Duodenal mucosa (tissue), 2 donors: ENCODE measurements around the gene GATA6.

Source experiments
- H3K27ac ChIP-seq: one replicate; pipeline ENCODE4 v1.7.0; 2013; ENCODE audit warnings: low read depth, low read length
- H3K27me3 ChIP-seq, 2 donors: one replicate each; pipeline ENCODE4 v1.7.0; 2013; ENCODE audit warnings: low read length in 2 of 2, control low read depth in 1 of 2; ENCODE audit not compliant: insufficient read depth in 2 of 2, control insufficient read depth in 1 of 2
- H3K36me3 ChIP-seq, 2 donors: one replicate each; pipeline ENCODE4 v1.7.0; 2013; ENCODE audit warnings: low read length in 2 of 2, control low read depth in 1 of 2; ENCODE audit not compliant: insufficient read depth in 2 of 2, control insufficient read depth in 1 of 2
- H3K4me1 ChIP-seq, 2 donors: one replicate each; pipeline ENCODE4 v1.7.0; 2013; ENCODE audit warnings: low read length in 2 of 2, control low read depth in 1 of 2; ENCODE audit not compliant: insufficient read depth in 2 of 2, control insufficient read depth in 1 of 2
- H3K4me3 ChIP-seq, 2 donors: one replicate each; pipeline ENCODE4 v1.7.0; 2013; ENCODE audit warnings: low read length in 2 of 2, low read depth in 1 of 2
- H3K9ac ChIP-seq, 2 donors: one replicate each; pipeline ENCODE4 v1.7.0; 2013; ENCODE audit warnings: low read length in 2 of 2, low read depth in 1 of 2
- H3K9me3 ChIP-seq, 2 donors: one replicate each; pipeline ENCODE4 v1.7.0; 2013; ENCODE audit warnings: low read length in 2 of 2, control low read depth in 1 of 2; ENCODE audit not compliant: control insufficient read depth in 1 of 2

GATA6 gene

DNA sequence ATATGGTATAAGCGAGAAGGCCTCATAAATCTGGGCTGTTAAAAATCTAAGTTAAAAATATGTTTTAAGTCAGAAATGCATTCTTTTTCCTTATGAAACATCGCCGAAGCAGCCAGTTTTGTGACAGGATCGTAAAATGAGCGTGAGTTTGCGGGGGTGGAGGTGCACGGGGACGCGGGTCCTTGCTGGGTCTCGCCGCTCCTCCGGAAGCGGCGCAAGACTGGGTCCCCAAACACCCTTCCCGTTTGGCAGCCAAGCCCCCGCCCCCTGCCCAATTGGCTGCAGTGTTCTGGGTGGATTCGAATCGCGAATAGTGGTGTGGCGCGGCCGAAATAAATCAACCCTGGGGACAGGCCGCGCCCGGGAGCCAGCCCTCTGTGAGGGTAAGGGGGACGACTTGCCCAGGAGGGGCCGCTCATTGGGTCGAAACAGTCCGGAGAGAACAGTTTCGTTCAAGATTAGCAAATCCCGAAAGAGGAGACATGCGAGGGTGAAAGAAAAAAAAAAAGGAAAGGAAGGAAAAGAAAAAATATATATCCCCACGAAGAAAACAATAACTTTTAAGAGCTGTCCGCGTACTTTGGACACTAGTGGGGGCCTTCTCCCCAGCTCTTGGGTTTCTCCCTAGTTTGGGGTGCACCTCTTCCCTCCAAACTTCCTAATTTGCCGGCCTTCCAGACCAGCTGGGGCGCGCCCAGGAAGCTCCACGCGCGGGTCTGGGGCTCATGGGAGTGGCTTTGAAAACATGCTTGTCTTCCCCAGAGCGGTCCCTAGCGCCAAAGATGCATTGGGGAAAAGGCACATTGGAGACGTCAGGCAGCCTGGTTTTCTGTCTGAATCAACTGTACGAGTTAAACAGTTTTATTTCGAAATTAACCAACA lies 3.1 kb upstream of the GATA6 start:
- Histone ChIP-seq H3K4me1 (peaks cover 8 to 11% of the 10 kb centered on the region in 2 donors), H3K36me3 (peaks cover 0 to under 1% of the 10 kb centered on the region in 2 donors), H3K4me3 (peak overlapping the region; percentile 85 to 89), H3K27ac (peak overlapping the region; percentile 20), H3K27me3 (peaks cover 18 to 27% of the 10 kb centered on the region in 2 donors), H3K9ac (peak overlapping the region; percentile 80 to 90), H3K9me3 (no peaks in the 10 kb centered on the region)

DNA sequence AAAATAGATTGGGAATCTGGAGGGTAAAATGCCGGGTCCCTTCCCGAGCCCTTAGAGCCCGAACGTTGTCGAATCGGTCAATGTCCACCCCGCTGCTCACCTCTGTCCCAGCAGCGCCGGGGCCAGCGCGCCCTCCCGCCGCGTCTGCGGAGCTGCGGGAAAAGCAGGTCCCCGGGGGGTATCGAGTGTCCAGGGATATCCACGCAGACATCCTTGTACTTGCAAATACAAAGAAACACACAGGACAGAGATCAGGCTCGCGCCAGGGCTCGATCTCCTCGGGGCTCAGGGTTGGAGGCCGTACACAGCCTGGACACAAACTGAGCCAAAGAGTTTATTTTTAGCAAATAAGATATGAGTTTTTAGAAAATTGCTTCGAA lies 2.3 kb upstream of the GATA6 start:
- peaks cover 0 to 4% of the 10 kb centered on the region in 2 donors for H3K36me3 ChIP-seq
- peaks cover 18 to 27% of the 10 kb centered on the region in 2 donors for H3K27me3 ChIP-seq
- no peaks in the 10 kb centered on the region for H3K9me3 ChIP-seq
- H3K9ac ChIP-seq: peak overlapping the region; percentile 80 to 90
- peaks cover 8 to 11% of the 10 kb centered on the region in 2 donors for H3K4me1 ChIP-seq
- peak overlapping the region; percentile 85 to 89 for H3K4me3 ChIP-seq
- peak overlapping the region; percentile 74 for H3K27ac ChIP-seq

DNA sequence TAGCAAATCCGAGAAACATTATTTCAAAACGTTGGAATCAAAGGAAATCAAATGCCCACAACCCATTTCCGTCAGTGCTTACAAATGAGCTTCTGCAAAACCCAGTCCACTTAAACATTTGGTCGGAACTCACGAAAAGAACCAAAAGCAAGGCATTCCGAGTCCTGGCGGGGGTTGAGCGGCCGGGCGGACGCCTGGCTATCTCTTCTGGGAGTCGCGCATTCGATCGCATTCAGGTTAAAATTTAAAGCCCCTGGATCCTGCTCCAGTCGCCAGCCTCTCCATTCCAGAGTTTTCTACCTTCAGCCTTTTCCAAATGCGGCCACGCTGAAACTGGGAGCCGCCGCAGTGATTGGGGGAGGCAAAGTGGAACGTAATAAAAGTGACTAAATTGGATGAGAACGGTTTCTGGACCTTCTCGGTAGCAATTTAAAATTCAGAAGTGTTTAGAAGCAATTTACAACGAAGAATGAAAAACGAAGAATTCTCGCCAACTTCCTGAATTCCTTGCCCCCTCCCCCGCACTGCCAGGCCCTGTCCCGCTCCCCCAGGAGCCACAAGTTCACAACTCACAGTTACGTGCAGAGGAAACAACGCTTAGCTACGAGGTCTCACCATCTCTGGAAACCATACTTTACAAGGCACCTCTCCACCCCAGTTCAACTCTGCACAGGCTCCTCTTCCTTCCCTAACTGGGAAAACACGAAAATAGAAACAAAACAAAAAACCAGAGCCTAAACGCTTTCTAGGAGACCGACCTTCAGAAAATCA lies 1.7 kb upstream of the GATA6 start:
- Histone ChIP-seq H3K36me3 (peaks cover 4 to 9% of the 10 kb centered on the region in 2 donors), H3K4me3 (peak overlapping the region; percentile 85 to 89), H3K27ac (peak overlapping the region; percentile 74), H3K9me3 (no peaks in the 10 kb centered on the region), H3K27me3 (peaks cover 17 to 27% of the 10 kb centered on the region in 2 donors), H3K9ac (peak overlapping the region; percentile 80 to 90), H3K4me1 (peaks cover 8 to 11% of the 10 kb centered on the region in 2 donors)

DNA sequence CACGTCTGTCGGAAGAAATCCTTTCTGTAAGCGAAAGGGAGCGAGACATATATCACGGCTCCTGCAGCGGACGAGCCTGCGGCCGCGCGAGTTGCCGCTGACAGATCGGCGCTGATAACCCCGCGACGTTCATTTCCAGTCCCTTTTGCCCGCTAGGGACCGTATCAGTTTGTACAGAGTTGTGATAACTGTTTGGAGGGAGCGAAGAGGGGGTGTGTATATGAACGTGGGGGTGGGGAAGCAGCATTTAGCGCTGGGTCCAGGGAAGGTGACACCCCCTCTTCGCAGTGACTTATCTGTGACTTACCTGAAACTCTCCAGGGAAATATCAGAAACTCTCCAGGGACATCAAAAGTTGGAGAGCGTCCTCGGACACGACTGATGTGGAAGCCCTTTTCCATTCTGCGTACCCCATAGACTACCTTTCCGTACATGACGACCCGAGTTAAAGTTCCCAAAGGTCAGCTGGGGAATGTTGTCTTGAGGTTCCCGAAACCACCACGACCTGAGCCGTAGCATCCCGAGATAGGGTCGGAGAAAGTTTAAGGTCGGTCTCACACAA lies 948 bp upstream of the GATA6 start:
- H3K36me3 ChIP-seq: peaks cover 8 to 9% of the 10 kb centered on the region in 2 donors
- peak overlapping the region; percentile 74 to 90 for H3K9ac ChIP-seq
- H3K4me1 ChIP-seq: peaks cover 8 to 11% of the 10 kb centered on the region in 2 donors
- H3K27me3 ChIP-seq: peaks cover 17 to 24% of the 10 kb centered on the region in 2 donors
- H3K4me3 ChIP-seq: peak overlapping the region; percentile 85 to 89
- peak overlapping the region; percentile 74 for H3K27ac ChIP-seq
- H3K9me3 ChIP-seq: no peaks in the 10 kb centered on the region

DNA sequence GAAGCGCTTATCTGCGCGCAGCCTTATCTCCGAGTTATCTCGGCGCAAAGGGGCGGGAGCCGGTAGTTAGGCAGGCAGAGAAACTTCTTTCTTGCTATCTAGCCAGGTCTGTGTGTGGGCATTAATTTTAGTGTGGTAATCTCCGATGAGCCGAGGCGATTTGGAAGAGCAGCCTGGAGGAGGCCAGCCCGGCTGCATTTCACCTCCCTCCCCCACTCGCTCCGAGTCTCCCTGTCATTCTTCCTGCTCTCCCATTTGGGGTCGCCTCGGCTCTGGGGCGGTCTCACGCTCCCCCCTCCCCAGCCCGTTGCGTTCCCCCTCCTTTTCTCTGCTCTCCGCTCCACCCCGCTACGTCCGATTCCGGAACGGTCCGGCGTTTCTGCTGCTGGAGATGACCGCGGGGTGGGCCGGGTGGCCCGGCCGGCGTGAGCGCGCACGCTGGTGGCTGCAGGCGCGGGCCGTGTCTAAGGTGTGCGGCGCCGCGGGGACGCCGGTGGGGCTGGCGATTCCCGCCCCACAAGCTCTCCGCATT lies 566 bp downstream of the GATA6 start:
- H3K4me3 ChIP-seq: peak overlapping the region; percentile 85 to 89
- peaks cover 18 to 19% of the 10 kb centered on the region in 2 donors for H3K27me3 ChIP-seq
- H3K9me3 ChIP-seq: no peaks in the 10 kb centered on the region
- H3K36me3 ChIP-seq: peaks cover 8 to 9% of the 10 kb centered on the region in 2 donors
- H3K9ac ChIP-seq: peak overlapping the region; percentile 90 to 91
- no peaks in the 10 kb centered on the region for H3K4me1 ChIP-seq
- peak overlapping the region; percentile 90 for H3K27ac ChIP-seq

DNA sequence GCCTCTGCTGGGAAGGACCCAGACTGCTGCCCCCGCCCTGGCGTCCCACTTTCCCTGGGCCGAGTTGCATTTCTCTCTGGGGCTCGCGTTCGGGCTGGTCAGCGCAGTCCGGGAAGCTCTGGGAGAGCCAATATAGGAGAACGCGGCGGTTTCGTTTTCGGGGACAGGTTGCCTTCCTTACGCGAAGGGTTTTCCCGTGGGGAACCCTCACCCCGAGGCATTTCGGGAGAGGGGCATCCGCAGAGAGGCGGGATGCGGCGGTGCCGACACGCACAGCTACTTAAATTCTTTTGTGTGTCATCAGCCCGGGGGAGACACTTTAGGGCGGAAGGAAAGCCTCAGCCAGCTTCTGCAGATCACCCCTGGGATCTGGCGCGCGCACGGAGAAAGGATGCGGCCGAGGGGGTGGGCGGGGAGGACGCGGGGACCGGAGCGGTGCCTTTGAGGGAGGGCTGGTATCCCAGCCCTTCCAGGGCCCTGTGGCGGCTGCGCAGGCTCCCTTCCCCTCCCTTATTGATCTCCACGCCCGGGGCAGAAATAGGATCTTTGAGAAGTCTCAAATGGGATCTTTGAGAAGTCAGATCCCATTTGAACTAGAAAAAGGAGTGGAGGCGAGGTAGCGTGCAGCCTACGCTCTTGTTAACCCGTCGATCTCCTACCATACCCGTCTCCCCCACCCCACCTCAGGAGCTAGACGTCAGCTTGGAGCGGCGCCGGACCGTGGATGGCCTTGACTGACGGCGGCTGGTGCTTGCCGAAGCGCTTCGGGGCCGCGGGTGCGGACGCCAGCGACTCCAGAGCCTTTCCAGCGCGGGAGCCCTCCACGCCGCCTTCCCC lies 1.2 kb downstream of the GATA6 start:
- Histone ChIP-seq H3K27ac (peak overlapping the region; percentile 90), H3K27me3 (peaks cover 18 to 19% of the 10 kb centered on the region in 2 donors), H3K4me3 (peak overlapping the region; percentile 85 to 89), H3K4me1 (no peaks in the 10 kb centered on the region), H3K36me3 (peaks cover 8 to 9% of the 10 kb centered on the region in 2 donors), H3K9me3 (no peaks in the 10 kb centered on the region), H3K9ac (peak overlapping the region; percentile 90 to 91)

DNA sequence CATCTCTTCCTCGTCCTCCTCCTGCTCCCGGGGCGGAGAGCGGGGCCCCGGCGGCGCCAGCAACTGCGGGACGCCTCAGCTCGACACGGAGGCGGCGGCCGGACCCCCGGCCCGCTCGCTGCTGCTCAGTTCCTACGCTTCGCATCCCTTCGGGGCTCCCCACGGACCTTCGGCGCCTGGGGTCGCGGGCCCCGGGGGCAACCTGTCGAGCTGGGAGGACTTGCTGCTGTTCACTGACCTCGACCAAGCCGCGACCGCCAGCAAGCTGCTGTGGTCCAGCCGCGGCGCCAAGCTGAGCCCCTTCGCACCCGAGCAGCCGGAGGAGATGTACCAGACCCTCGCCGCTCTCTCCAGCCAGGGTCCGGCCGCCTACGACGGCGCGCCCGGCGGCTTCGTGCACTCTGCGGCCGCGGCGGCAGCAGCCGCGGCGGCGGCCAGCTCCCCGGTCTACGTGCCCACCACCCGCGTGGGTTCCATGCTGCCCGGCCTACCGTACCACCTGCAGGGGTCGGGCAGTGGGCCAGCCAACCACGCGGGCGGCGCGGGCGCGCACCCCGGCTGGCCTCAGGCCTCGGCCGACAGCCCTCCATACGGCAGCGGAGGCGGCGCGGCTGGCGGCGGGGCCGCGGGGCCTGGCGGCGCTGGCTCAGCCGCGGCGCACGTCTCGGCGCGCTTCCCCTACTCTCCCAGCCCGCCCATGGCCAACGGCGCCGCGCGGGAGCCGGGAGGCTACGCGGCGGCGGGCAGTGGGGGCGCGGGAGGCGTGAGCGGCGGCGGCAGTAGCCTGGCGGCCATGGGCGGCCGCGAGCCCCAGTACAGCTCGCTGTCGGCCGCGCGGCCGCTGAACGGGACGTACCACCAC lies 2.1 kb downstream of the GATA6 start:
- H3K4me3 ChIP-seq: peak overlapping the region; percentile 85 to 89
- no peaks in the 10 kb centered on the region for H3K4me1 ChIP-seq
- H3K27ac ChIP-seq: peak overlapping the region; percentile 74
- peaks cover 8 to 9% of the 10 kb centered on the region in 2 donors for H3K36me3 ChIP-seq
- peaks cover 13 to 20% of the 10 kb centered on the region in 2 donors for H3K27me3 ChIP-seq
- no peaks in the 10 kb centered on the region for H3K9me3 ChIP-seq
- H3K9ac ChIP-seq: peak overlapping the region; percentile 86 to 97

DNA sequence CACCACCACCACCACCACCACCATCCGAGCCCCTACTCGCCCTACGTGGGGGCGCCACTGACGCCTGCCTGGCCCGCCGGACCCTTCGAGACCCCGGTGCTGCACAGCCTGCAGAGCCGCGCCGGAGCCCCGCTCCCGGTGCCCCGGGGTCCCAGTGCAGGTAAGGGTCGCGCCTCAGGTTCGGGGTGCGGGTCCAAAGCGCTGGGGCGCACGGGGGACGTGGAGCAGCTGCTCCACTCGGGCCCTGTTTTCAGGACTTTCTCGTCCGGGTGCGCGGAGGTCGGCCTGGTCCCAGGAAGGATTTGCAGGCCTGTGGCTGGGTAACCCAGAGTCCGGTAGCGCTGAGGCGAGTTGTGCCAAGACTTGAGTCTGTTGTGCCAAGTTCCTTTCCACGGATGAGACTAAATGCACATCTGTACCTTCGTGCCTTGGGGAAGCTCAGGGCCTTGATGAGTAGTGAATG lies 2.8 kb downstream of the GATA6 start:
- peaks cover 10 to 14% of the 10 kb centered on the region in 2 donors for H3K27me3 ChIP-seq

More for the DNA sequence above, 2.8 kb downstream of the GATA6 start:
- Histone ChIP-seq H3K9ac (peak overlapping the region; percentile 84 to 97), H3K36me3 (peaks cover 8 to 9% of the 10 kb centered on the region in 2 donors), H3K9me3 (no peaks in the 10 kb centered on the region), H3K27ac (peak overlapping the region; percentile 53), H3K4me3 (peak overlapping the region; percentile 82 to 88), H3K4me1 (no peaks in the 10 kb centered on the region)
